GM10266 (cell line): ENCODE results near the gene BTN3A1.
A peak's percentile ranks its signal among the peaks of the same experiment; 100 is the strongest.
"Not testable (repeated sequence)": the region's sequence is repeated elsewhere in the genome, so short reads cannot be mapped to it uniquely, and the experiment has no call there.

Source experiments
- DNase-seq: peaks from one replicate; pipeline ENCODE4 v3.0.0; 2012; ENCODE audit errors: extremely low spot score
- CTCF ChIP-seq: IDR thresholded peaks from 2 replicates; pipeline ENCODE4 v1.5.1; 2012; ENCODE audit warnings: mild to moderate bottlenecking, low read depth; ENCODE audit not compliant: control insufficient read depth, insufficient read depth; ENCODE audit errors: missing control alignments

BTN3A1 gene

GRCh38 chr6:26401987-26402658 lies at the start of gene BTN3A1:
TSS of gene BTN3A1 (plus strand) at chr6:26402275. CDS start at chr6:26405564, 3,289 bp downstream.
- DNase-seq: peak; percentile 60

GRCh38 chr6:26352315-26352714 lies 49.8 kb upstream of the BTN3A1 start:
- DNase-seq: no peak

More at GRCh38 chr6:26401987-26402658, at the start of gene BTN3A1:
- no peak for TF ChIP-seq CTCF

GRCh38 chr6:26354162-26354561 lies 47.9 kb upstream of the BTN3A1 start:
- no peak for DNase-seq
- TF ChIP-seq CTCF: no peak

More at GRCh38 chr6:26352315-26352714, 49.8 kb upstream of the BTN3A1 start:
- no peak for TF ChIP-seq CTCF

GRCh38 chr6:26355366-26355765 lies 46.7 kb upstream of the BTN3A1 start:
- TF ChIP-seq CTCF: no peak

GRCh38 chr6:26357543-26357942 lies 44.5 kb upstream of the BTN3A1 start:
- DNase-seq: not testable (repeated sequence)

More at GRCh38 chr6:26355366-26355765, 46.7 kb upstream of the BTN3A1 start:
- no peak for DNase-seq

GRCh38 chr6:26358511-26358981 lies 43.5 kb upstream of the BTN3A1 start:
- peak; percentile 63 for DNase-seq
- no peak for TF ChIP-seq CTCF

GRCh38 chr6:26359765-26360164 lies 42.3 kb upstream of the BTN3A1 start:
- no peak for DNase-seq
- no peak for TF ChIP-seq CTCF
